WTC11 (cell line): ENCODE measurements around the gene RBM28.

Experiments
- ATF1 ChIP-seq: sonication (generic); formaldehyde crosslinking; IDR thresholded peaks from 2 replicates; pipeline ENCODE4 v1.8.1; 2023; ENCODE audit warnings: mild to moderate bottlenecking, moderate library complexity, missing genetic modification reagents
- CBFB ChIP-seq: sonication (generic); formaldehyde crosslinking; IDR thresholded peaks from 2 replicates; pipeline ENCODE4 v1.8.1; 2022; ENCODE audit warnings: mild to moderate bottlenecking, low read depth, missing genetic modification reagents
- CREB1 ChIP-seq: sonication (generic); formaldehyde crosslinking; IDR thresholded peaks from 2 replicates; pipeline ENCODE4 v1.8.0; 2023; ENCODE audit warnings: mild to moderate bottlenecking, missing genetic modification reagents
- ETV6 ChIP-seq: sonication (generic); formaldehyde crosslinking; IDR thresholded peaks from 2 replicates; pipeline ENCODE4 v1.8.1; 2022; ENCODE audit warnings: mild to moderate bottlenecking, missing genetic modification reagents
- FOXJ3 ChIP-seq: sonication (generic); formaldehyde crosslinking; IDR thresholded peaks from 2 replicates; pipeline ENCODE4 v1.9.0; 2021; ENCODE audit warnings: missing genetic modification reagents, mild to moderate bottlenecking, borderline replicate concordance
- TCF7 ChIP-seq: sonication (generic); formaldehyde crosslinking; IDR thresholded peaks from 2 replicates; pipeline ENCODE4 v1.8.0; 2022; ENCODE audit warnings: mild to moderate bottlenecking, low read depth, missing genetic modification reagents, moderate library complexity
- TF ChIP-seq, protein P1 (sequence below): fragments of 200-600 bp; IDR thresholded peaks from 2 replicates; pipeline ENCODE4 v1.8.0; 2022; ENCODE audit warnings: antibody characterized with exemption
- TF ChIP-seq, protein P2 (sequence below): sonication (generic); formaldehyde crosslinking; IDR thresholded peaks from 2 replicates; pipeline ENCODE4 v1.8.0; 2023; ENCODE audit warnings: mild to moderate bottlenecking, missing genetic modification reagents
- TF ChIP-seq, protein P3 (sequence below): sonication (generic); formaldehyde crosslinking; IDR thresholded peaks from 2 replicates; pipeline ENCODE4 v1.8.1; 2022; ENCODE audit warnings: low read depth, mild to moderate bottlenecking, moderate library complexity, missing genetic modification reagents, borderline replicate concordance
- TF ChIP-seq, protein P4 (sequence below): sonication (generic); formaldehyde crosslinking; IDR thresholded peaks from 2 replicates; pipeline ENCODE4 v1.8.0; 2022; ENCODE audit warnings: mild to moderate bottlenecking, missing genetic modification reagents

DNA sequence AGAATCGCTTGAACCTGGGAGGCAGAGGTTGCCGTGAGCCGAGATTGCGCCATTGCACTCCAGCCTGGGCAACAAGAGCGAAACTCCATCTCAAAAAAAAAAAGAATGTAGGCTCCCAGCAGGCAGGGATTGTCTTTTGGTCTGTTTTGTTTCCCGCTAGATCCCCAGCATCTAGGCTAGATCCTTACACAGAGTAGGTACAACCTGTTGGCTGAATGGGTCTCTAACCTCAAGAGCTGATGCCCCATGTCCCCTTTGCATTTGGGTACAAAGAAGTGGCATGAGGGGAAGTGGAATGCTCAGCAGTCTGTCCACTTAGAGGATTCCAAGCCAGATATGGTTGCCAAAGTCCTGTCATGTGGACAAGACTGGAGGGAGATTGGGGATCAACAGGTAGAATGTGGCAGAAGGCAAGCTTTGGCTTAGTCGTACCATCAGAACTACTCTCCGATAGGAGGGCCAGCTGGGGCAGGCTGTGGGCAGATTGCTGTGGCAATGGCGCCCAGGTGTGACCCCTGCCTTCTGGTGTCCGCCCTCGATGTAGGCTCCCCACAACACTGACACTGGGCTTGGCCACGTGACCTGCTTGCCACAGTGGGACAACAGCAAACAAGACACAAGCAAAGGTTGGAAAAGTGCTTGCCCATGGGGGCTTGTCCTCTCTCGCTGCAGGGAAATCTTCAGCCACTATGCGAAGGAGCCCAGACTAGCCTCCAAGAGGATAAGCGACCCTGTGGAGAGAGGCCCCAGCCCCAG, 81.3 kb downstream of the RBM28 start:
- TF ChIP-seq ETV6 (no peak), FOXJ3 (no peak), CBFB (CRISPR knock-in tag) (no peak), ATF1 (no peak), CREB1 (no peak), TCF7 (CRISPR knock-in tag) (no peak)
- TF ChIP-seq, protein P1, sequence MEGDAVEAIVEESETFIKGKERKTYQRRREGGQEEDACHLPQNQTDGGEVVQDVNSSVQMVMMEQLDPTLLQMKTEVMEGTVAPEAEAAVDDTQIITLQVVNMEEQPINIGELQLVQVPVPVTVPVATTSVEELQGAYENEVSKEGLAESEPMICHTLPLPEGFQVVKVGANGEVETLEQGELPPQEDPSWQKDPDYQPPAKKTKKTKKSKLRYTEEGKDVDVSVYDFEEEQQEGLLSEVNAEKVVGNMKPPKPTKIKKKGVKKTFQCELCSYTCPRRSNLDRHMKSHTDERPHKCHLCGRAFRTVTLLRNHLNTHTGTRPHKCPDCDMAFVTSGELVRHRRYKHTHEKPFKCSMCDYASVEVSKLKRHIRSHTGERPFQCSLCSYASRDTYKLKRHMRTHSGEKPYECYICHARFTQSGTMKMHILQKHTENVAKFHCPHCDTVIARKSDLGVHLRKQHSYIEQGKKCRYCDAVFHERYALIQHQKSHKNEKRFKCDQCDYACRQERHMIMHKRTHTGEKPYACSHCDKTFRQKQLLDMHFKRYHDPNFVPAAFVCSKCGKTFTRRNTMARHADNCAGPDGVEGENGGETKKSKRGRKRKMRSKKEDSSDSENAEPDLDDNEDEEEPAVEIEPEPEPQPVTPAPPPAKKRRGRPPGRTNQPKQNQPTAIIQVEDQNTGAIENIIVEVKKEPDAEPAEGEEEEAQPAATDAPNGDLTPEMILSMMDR: no peak
- TF ChIP-seq, protein P2, sequence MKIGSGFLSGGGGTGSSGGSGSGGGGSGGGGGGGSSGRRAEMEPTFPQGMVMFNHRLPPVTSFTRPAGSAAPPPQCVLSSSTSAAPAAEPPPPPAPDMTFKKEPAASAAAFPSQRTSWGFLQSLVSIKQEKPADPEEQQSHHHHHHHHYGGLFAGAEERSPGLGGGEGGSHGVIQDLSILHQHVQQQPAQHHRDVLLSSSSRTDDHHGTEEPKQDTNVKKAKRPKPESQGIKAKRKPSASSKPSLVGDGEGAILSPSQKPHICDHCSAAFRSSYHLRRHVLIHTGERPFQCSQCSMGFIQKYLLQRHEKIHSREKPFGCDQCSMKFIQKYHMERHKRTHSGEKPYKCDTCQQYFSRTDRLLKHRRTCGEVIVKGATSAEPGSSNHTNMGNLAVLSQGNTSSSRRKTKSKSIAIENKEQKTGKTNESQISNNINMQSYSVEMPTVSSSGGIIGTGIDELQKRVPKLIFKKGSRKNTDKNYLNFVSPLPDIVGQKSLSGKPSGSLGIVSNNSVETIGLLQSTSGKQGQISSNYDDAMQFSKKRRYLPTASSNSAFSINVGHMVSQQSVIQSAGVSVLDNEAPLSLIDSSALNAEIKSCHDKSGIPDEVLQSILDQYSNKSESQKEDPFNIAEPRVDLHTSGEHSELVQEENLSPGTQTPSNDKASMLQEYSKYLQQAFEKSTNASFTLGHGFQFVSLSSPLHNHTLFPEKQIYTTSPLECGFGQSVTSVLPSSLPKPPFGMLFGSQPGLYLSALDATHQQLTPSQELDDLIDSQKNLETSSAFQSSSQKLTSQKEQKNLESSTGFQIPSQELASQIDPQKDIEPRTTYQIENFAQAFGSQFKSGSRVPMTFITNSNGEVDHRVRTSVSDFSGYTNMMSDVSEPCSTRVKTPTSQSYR (CRISPR knock-in tag): no peak
- TF ChIP-seq, protein P3, sequence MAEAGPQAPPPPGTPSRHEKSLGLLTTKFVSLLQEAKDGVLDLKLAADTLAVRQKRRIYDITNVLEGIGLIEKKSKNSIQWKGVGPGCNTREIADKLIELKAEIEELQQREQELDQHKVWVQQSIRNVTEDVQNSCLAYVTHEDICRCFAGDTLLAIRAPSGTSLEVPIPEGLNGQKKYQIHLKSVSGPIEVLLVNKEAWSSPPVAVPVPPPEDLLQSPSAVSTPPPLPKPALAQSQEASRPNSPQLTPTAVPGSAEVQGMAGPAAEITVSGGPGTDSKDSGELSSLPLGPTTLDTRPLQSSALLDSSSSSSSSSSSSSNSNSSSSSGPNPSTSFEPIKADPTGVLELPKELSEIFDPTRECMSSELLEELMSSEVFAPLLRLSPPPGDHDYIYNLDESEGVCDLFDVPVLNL: no peak
- TF ChIP-seq, protein P4, sequence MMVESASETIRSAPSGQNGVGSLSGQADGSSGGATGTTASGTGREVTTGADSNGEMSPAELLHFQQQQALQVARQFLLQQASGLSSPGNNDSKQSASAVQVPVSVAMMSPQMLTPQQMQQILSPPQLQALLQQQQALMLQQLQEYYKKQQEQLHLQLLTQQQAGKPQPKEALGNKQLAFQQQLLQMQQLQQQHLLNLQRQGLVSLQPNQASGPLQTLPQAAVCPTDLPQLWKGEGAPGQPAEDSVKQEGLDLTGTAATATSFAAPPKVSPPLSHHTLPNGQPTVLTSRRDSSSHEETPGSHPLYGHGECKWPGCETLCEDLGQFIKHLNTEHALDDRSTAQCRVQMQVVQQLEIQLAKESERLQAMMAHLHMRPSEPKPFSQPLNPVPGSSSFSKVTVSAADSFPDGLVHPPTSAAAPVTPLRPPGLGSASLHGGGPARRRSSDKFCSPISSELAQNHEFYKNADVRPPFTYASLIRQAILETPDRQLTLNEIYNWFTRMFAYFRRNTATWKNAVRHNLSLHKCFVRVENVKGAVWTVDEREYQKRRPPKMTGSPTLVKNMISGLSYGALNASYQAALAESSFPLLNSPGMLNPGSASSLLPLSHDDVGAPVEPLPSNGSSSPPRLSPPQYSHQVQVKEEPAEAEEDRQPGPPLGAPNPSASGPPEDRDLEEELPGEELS (CRISPR knock-in tag): no peak
